NCI-H510A (cell line): ENCODE results near the gene BLTP3A.
"Not testable (repeated sequence)": the region's sequence is repeated elsewhere in the genome, so short reads cannot be mapped to it uniquely, and the experiment has no call there.

Source experiments
- DNase-seq: peaks from one replicate; lab custom pipeline; 2025; lab: John Stamatoyannopoulos, UW

Gene BLTP3A

DNA sequence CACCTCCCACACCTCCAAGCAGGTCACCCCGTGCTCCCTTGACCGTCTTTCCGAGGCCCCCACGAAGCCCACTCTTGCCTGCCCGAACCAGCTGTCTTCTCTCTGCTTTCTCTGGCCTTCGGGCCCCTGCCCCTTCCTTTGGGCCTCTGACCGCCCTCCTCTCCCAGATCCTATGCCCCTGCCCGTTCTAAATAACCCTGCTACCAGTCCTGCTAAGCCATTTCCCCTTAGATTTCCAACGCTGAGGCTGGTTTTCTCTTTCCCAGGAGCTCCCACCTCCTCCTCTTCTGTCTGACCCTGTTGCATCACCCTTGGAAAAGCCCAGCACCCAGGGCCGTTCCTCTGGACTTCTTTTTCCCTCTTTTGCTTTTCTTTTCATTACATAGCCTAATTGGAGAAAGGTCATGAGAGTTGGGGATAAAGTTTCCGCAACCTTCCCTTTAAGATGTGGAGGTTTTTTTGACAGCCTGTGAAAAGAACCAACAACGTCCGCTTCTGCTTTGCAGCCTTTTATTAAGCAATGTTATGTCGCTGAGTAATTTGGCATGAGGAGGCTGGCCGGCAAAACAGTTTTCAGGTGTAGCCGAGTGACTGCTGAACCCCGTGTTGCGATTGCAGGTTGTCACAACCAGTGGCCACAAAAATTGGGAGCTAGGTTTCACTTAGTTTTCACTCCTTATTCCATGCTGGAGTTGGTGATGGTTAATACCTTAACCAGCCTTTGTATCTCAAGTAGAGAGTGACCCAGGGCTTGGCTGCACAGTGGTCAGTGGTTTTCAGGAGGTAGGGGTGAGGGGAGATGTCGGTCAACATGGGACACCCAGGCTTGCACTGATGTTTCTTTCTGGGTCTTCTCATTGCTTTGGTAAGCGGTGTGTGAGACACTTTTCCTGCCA lies 970 bp downstream of the BLTP3A start:
- DNase-seq: peak; percentile 31

DNA sequence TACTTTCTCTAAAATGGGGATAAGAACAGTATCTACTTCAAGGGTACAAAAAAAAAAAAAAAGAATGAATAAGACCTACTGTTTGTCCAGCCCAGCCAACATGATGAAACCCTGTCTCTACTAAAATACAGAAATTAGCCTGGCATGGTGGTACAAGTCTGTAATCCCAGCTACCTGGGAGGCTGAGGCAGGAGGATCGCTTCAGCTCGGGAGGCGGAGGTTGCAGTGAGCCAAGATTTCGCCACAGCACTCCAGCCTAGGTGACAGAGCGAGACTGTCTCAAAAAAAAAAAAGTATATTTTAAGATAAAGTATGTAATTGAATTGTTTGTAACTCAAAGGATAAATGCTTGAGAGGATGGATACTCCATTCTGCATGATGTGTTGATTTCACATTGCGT lies 2.0 kb downstream of the BLTP3A start:
- no peak for DNase-seq

DNA sequence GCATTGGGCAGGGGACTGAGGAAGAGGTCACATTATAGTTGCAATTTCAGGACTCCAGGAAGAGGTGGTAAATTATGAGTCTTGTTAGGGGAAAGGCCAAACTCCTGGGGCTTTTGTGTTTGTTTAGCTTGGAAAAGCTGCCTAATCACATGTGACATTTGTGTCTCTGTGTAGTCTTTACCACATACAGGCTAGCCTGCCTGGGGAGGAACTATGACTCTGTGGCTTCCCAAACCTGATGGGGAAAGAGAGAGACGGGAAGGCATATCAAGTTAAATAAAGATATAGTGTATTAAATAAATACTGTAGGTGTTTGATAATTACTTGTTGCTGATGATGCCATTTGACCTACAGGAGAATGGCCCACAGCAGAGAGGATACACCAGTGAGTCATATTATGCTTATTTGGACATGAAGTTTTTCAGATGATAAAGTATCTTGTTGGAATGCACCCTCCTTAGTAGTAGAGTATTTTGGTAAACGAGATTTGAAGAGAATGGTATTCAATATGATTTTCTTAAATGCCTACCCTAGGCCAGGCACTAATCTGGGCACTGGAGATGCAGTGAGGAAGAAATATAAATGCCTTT lies 4.0 kb downstream of the BLTP3A start:
- no peak for DNase-seq

DNA sequence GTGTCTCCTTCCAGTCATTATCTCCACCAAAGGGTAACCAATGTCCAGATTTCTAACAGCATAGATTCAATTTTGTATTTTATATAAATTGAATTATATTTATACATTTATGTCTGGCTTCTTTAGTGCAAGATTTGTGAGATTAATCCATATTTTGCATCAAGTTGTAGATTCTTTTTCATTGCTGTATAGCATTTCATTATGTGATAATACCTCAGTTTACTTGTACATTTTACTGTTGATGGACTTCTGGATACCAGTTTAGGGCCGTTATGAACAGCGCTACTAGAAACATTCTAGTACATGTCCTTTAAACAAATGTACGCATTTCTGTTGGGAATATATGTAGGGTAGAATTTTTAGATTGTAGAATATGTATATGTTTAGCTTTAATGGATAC lies 6.2 kb downstream of the BLTP3A start:
- no peak for DNase-seq

DNA sequence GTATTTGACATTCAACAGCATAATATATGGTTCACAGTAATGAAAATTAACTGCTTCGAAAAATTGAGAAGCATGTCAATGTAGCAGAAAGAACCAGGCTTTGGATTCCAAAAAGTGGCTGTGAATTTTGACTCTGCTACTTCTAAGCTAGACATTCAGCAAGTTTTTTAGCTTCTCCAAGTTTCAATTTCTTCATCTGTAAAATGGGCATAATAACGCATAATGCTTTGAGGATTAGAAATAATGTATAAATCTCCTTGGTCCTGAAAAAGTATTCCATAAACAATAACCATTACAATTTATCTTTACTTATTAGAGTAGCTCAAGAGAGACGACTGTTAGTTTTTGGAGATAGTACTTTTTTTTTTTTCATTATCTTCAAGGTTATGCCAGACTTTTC lies 7.7 kb downstream of the BLTP3A start:
- DNase-seq: no peak

DNA sequence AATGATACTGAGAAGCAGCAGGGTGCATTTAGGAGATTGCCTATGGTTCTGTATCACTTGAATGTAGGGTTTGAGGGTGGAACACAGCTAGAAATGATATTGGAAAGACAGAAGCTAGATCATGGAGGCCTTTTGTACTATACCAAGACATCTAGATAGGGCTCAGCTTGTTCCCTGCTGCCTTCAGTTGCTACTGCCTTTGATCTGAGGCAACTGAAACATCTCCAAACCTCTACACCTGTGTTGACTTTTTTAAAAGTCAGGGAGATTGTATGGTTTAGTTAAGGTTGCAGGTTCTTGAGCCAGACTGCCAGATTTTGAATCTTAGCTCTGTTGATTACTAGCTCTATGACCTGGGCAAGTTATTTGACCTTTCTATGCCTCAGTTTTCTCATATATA lies 12.7 kb downstream of the BLTP3A start:
- DNase-seq: no peak

DNA sequence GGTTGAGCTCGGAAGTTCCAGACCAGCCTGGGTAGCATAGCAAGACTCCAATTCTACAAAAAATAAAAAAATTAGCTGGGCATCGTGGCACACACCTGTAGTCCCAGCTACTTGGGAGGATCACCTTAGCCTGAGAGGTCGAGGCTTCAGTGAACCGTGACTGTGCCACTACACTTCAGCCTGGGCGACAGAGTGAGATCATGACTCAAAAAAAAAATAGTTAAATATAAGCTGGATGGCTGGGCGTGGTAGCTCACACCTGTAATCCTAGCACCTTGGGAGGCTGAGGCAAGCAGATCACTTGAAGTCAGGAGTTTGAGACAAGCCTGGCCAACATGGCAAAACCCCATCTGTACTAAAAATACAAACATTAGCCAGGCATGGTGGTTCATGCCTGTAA lies 13.2 kb downstream of the BLTP3A start:
- DNase-seq: peak; percentile 31

DNA sequence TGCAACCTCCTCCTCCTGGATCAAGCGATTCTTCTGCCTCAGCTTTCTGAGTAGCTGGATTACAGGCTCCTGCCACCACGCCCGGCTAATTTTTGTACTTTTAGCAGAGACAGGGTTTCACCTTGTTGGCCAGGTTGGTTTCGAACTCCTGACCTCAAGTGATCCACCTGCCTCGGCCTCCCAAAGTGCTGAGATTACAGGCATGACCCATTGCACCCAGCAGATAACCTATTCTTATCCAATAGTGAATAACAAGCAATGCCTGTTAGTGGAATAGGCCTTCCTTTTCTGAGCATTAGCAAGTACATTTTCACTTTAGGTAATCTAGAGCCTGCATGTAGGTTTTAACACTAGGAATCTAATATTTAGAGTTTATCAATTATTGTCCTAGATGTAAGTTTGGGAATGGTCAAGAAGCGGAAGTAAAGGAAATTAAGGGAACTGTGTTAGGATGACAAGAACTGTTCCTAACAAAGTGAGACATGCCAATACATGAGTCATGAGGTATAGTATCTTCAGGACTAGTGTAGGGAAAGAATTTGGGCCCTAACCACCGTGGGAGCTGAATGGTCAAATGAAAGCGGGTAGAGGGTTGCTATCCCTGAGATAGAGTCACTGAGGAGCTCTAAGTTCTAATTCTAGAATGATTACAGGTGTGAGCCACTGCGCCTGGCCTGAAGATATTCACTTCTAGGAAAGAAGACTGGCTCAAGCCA lies 15.0 kb downstream of the BLTP3A start:
- no peak for DNase-seq

DNA sequence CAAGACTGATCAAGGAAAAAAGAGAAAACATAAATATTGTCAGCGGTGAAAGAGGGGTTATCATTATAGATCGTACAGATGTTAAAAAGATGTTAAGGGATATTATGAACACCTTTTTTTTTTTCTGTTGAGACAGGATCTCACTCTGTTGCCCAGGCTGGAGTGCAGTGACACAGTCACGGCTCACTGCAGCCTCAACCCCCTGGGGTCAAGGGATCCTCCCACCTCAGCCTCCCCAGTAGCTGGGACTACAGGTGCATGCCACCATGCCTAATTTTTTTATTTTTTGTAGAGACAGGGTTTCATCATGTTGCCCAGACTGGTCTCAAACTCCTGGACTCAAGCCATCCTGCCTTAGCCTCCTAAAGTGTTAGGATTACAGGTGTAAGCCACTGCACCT lies 16.6 kb downstream of the BLTP3A start:
- DNase-seq: not testable (repeated sequence)

DNA sequence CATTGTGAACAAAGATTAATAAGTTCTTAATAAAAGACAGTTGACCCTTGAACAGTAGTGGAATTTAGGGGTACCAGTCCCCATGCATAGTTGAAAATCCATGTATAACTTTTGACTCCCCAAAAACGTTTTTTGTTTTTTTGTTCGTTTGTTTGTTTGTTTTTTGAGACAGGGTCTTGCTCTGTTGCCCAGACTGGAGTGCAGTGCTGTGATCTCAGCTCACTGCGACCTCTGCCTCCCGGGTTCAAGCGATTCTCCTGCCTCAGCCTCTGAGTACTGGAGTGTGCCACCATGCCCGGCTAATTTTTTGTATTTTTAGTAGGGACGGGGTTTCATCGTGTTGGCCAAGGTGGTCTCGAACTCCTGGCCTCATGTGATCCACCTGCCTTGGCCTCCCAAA lies 17.5 kb downstream of the BLTP3A start:
- not testable (repeated sequence) for DNase-seq

DNA sequence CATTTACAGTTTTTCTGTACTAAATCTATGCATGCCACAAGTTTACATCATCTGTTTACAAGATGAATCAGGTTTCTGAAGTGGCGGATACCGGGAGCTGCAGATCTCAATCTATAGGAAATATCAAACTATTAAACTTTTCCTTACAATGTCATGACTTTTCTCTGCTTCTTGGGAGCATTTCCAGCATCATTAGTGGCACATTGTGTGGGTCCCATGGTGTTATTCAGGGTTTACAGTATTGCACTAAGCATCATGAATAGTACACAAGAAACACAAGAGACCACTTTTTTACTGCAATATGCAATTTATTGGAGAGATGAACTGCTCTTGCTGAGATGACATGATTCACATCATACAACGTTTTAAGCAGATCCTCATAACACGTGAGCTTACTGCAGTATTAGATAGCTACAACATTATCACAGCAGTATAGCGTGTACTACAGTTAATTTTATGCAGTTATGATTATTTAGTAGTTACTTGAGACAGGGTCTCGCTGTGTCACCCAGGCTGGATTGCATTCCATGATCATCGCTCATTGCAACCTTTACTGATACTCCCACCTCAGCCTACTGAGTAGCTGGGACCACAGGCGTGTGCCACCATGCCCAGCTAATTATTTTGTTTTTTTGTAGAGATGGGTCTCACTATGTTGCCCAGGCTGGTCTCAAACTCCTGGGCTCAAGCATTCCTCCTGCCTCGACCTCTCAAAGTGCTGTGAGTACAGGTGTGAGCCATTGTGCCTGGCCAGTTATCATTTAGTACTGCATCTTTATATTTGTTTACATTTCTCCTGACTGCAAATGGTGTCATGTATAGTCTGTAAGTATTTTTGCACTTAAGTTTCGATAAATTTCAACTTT lies 18.4 kb downstream of the BLTP3A start:
- no peak for DNase-seq

DNA sequence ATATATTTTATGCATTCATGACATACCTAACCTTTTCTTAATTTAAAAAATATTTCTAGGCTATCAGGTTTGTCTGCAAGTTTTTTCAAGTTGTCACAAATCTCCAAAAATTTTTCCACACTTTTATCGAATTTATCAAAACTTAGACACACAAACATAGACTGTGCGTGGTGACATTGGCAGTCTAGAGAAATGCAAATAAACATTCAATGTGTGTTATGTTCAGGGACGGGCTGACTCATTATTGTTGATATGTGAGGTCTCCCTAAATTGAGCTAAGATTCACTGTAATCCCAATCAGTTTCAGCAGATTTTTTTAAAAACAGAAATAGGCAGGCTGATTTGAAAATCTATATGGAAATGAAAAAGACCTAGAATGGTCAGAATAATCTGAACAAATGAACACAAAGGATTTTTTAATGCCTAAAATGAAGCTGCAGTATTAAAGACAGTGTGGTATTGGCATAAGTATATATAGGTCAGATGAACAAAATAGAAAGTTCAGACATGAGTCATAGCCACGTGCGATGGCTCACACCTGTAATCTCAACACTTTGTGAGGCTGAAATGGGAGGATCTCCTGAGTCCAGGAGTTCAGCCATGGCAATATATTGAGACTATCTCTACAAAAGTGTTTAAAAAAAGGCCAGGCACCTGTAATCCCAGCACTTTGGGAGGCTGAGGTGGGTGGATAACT lies 19.2 kb downstream of the BLTP3A start:
- no peak for DNase-seq

DNA sequence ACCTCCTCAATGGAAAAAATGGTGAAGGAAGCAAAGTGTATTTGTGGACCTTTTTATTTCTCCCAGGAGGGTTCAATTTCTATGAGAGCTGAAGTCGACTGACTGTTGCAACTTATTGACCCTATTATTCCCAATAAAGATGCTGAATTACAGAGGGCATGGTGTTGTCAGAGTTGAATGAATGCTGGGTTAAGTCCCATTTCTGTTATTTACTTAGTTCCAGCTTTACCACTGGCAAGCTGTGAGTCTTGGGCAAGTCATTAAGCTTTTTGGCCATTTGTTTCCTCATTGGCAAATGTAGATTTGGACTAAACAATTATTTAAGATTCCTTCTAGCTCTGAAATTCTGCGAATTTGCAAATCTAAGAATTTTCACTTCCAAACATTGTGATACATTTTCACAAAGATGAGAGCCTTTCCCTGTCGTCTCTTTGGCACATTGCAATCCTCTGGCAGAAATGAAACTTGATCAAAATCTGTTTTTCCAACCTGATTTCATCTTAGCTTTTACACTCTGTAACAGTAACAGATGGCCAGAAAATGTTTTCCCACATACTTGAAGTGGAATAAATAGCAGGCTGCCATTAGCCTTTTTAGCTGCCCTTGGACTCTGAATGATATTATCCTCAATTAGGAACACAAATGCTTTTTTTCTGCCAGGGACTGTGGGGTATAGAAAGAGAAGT lies 21.3 kb downstream of the BLTP3A start:
- DNase-seq: no peak

DNA sequence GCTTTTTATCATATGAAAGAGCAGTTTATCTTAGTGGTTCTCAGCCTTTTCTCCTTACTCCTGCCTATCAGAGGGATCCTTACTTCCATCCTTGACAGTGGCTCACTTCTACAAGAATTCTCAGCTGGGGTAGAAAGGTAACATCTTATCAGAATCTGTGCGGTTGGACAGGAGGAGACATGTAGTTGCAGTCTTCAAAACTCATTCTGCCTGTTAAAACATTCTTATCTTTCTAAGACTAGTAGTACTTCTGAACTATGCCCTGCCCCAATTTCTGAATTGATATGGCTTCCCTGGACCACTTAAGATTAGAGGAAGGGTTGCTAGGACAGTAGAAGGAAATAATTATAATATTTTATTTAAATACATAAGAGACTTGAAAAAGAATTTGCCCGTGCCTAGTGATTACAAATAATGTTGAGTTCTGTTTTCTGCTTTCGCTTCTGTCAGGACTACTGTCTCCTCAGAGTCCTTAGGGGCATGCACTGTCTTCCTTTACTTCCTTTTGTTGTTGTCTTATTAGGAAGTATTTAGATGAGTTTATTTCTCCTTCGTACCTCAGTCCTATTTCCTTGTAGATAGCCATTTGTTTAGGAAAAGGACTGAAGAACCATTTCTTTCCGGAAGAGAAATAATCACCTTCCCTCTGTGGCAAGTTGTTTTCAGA lies 24.9 kb downstream of the BLTP3A start:
- DNase-seq: no peak

DNA sequence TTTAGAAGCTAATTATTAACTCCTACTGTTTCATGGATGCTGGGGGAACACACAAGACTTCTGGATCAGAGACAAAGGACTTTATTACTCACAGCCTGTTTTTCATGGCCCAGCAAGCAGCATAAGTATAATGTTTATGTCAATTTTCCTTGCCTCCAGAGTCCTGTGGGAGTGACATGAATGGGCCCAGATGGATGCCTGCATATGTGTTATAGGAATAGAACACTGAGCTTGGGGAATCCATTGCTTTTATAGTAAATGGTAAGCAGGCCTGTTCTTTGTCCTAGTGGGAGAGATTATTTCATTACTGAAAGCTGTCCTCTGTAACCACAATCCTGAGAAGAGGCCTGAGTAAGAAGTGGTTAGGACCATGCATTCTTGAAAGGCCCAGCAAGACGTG lies 25.6 kb downstream of the BLTP3A start:
- no peak for DNase-seq

DNA sequence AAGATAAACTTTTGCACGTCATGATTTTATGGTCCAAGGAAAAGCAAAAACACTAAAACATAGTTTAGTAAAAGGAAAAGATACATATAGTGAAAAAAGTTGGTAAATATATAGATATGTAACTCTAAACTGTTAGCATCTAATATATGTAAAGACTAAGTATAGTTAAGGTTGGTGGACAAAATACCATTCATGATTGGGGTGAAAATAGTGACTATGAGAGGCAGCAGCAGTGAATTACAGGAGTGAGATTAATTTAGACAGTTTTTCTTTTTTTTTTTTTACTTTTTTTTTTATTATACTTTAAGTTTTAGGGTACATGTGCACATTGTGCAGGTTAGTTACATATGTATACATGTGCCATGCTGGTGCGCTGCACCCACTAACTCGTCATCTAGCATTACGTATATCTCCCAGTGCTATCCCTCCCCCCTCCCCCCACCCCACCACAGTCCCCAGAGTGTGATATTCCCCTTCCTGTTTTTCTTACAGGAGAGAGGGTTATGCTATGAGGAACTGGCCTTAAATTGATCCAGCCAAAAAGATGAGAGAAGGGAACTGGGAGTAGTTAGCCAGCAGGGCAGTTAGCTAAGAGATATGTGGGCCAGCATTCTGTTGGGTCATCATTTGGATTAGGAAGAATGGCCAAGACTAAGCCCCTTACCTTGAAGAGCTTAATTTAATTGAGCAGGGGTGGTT lies 27.1 kb downstream of the BLTP3A start:
- DNase-seq: not testable (repeated sequence)

DNA sequence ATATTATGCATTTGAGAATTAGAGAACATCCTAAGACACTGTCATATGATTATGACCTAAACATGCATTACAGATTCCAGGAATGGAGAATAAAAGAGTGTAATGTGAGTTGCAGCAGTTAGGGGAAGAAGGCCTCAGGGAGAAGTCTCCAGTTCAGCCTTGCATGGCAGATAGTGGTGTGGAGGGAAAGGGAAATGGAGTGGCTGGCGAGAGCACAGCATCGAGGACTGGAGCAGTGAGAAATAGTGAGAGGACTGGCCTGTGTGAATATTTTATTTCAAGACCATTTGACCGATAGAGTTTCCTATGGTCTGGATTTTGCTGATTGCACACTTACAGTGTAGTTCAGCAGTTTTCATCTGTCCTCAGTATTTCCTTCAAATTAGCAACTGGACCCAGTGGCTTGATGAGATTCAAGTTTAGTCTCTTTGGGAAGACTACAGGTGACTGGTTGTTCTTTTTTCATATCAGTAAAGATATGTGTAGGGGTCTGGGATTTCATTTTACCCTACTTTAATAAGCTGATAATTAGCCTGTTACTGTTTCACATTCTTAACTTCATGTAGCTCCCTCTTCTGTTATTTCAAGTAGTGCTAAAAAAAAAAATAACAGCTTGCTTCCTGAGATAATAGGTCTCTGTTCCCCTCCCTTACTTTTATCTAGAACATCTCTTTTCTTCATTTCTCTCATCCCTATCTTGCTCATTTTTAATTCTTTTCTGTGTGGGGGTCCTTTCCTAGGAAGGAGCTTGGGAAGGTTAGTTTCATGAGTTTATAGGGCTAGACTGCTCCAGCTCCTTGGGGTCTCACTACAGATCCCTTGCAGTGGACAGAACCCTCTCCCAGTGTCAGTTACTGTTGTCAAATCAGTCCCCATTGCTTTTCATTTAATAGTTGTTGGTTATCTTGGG lies 27.9 kb downstream of the BLTP3A start:
- DNase-seq: no peak

DNA sequence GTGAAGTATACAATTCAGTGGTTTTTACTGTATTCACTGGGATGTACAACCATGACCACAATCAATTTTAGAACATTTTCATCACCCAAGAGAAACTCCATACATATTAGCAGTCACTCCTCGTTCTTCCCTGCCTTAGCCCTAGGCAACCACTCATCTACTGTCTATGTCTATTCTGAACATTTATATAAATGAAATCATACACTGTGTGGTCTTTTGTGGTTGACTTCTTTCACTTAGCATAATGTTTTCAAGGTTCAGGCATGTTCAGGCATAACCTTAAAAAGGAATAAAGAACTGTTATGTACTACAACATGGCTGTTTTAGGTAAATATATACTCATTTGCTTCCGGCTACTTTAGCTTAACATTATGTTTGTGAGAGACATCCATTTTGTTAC lies 37.3 kb downstream of the BLTP3A start:
- no peak for DNase-seq

DNA sequence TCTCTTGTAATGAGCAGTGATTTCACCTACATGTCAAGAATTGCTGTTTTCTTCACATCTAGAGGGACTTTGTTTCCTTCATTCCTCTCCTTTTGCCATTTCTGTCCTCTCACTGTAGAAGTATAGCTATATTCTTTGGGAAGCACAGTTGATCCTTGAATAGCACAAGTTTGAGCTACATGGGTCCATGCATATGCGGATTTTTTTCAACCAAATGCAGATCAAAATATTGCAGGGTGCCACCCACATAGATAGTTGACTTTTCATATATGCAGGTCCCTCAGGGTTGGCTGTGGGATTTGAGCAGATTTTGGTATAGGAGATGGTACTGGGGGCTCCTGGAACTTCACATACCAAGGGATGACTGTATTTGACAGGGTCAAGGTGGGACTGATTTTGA lies 41.1 kb downstream of the BLTP3A start:
- DNase-seq: no peak
